ENCODE data around the gene SLC6A6. TPM values are rescaled to one million over a fixed set of nuclear protein-coding genes. Genes with fewer than 3 reads are reported as not detected.

Gene SLC6A6
- total and polyA plus RNA-seq, 10 of the 15 experiments (the other 5 are each of a cell fraction or from before 2014, with no cell fraction given): 5.6 to 47.0 (median 20.2) TPM

DNA sequence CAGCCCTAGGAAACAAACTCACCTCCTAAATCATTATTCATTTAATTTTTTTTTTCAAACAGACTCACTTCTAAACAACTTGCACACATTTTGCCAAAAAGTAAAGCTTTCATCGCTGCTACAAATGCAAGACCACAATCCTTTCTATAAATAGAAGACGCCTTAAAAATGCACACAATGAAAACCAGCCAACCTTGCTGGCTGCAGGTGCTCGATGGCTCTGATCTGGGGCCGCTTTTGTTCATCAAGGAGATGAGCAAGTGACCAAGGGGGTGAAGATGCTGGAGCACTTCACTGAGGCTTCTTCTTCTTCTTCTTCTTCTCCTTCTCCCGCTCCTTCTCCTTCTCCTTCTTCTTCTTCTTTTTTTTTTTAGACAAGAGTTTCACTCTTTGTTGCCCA is 12.7 kb upstream of the SLC6A6 start:
- BruUV-seq (replicated peaks): no TSS peak
- DNase-seq (ENCODE audit: low read depth, low spot score) (no peak), ATAC-seq (no peak), FAIRE-seq (no peak)
- intact Hi-C loops (cut with micrococcal nuclease; ENCODE audit: unreplicated experiment): no loop called here
- POLR2A ChIA-PET: no interaction called here
- Histone ChIP-seq H3K4me1 (ENCODE audit: control insufficient read depth, insufficient read depth, low read length) (peaks cover 3% of the 10 kb centered on the region; the same call in 1 of the 2 replicates), H3K27ac (ENCODE audit: control insufficient read depth, insufficient read depth) (no peak overlapping the region), H4K20me1 (ENCODE audit: control insufficient read depth, insufficient read depth) (no peaks in the 10 kb centered on the region), H3K79me2 (ENCODE audit: control insufficient read depth, insufficient read depth, low read length) (no peaks in the 10 kb centered on the region), H3K4me2 (ENCODE audit: control insufficient read depth, insufficient read depth) (no peak overlapping the region), H3K27me3 (replicated peaks in 1 of 2; ENCODE audit: control insufficient read depth in 2 of 2, insufficient read depth in 2 of 2, low read length in 1 of 2) (0 out of 4 replicates have a peak, but pooled peaks cover 0 to 2% of the 10 kb centered on the region in 2 experiments), H2AFZ (ENCODE audit: control insufficient read depth, low read depth, low read length) (no peak overlapping the region), H3K4me3 (no peak overlapping the region), H3K9me3 (replicated peaks; ENCODE audit: control insufficient read depth, insufficient read depth, low read length) (no peaks in the 10 kb centered on the region), H3K36me3 (ENCODE audit: control insufficient read depth in 2 of 2, insufficient read depth in 2 of 2, low read length in 1 of 2) (no peaks in the 10 kb centered on the region), H3K9ac (ENCODE audit: control insufficient read depth, insufficient read depth, low read length) (no peak overlapping the region)
- TF ChIP-seq POLR2AphosphoS5 (IDR thresholded peaks at IDR 0.05; ENCODE audit: low read length): no peak
- SMC1A ChIA-PET (ENCODE audit: uncharacterized antibody, unreplicated experiment): no interaction called here
- 13% methylated on average over 4 of the region's 5 CpGs for WGBS (ENCODE audit: insufficient coverage, insufficient replicate concordance, low lambda C conversion rate, missing lambda C conversion rate)
- in situ Hi-C loops (cut with MboI): no loop called here
- RAD21 ChIA-PET (ENCODE audit: unreplicated experiment): no interaction called here
- CTCF ChIA-PET: interaction anchor here (1.0 to 1.4 kb wide), 2 partner anchors 15 to 78 kb away, joined by 3 read pairs; no protein-coding TSS in a partner anchor

DNA sequence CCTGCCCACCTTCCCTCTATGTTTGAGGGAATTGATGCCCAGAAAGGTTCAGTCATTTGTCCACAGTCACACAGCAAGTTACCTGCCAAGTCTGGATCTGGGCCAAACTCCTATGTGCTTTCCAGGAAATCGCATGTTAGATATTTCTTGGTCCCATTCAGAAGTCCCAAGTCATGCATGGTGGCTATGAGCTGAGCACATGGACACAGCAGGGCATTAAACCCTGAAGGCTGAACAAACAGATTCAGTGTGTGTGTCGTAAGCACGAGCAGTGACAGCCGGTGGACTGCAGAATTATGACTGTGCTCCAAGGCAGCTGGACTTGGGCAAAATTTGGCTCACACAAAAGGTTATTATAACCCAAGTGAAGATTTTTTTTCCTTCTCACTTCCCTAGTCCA is 11.4 kb upstream of the SLC6A6 start:
- TF ChIP-seq, protein P1, sequence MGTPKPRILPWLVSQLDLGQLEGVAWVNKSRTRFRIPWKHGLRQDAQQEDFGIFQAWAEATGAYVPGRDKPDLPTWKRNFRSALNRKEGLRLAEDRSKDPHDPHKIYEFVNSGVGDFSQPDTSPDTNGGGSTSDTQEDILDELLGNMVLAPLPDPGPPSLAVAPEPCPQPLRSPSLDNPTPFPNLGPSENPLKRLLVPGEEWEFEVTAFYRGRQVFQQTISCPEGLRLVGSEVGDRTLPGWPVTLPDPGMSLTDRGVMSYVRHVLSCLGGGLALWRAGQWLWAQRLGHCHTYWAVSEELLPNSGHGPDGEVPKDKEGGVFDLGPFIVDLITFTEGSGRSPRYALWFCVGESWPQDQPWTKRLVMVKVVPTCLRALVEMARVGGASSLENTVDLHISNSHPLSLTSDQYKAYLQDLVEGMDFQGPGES (IDR thresholded peaks at IDR 0.05): no peak
- Histone ChIP-seq H3K27me3 (replicated peaks in 1 of 2; ENCODE audit: control insufficient read depth in 2 of 2, insufficient read depth in 2 of 2, low read length in 1 of 2) (no peaks in the 10 kb centered on the region), H3K36me3 (ENCODE audit: control insufficient read depth in 2 of 2, insufficient read depth in 2 of 2, low read length in 1 of 2) (no peaks in the 10 kb centered on the region), H3K4me2 (ENCODE audit: control insufficient read depth, insufficient read depth) (no peak overlapping the region), H2AFZ (ENCODE audit: control insufficient read depth, low read depth, low read length) (no peak overlapping the region), H4K20me1 (ENCODE audit: control insufficient read depth, insufficient read depth) (no peaks in the 10 kb centered on the region), H3K79me2 (ENCODE audit: control insufficient read depth, insufficient read depth, low read length) (no peaks in the 10 kb centered on the region), H3K4me3 (no peak overlapping the region), H3K4me1 (ENCODE audit: control insufficient read depth, insufficient read depth, low read length) (peaks cover 3% of the 10 kb centered on the region; the same call in 1 of the 2 replicates), H3K27ac (ENCODE audit: control insufficient read depth, insufficient read depth) (no peak overlapping the region), H3K9ac (ENCODE audit: control insufficient read depth, insufficient read depth, low read length) (no peak overlapping the region), H3K9me3 (replicated peaks; ENCODE audit: control insufficient read depth, insufficient read depth, low read length) (no peaks in the 10 kb centered on the region)
- ATAC-seq (no peak), DNase-seq (ENCODE audit: low read depth, low spot score) (no peak), FAIRE-seq (no peak)
- ChIA-PET CTCF (interaction anchor here (1.4 kb wide), 2 partner anchors 77 to 494 kb away, joined by 3 read pairs; no protein-coding TSS in a partner anchor), RAD21 (ENCODE audit: unreplicated experiment) (no interaction called here), POLR2A (no interaction called here), SMC1A (ENCODE audit: uncharacterized antibody, unreplicated experiment) (interaction anchor here (1.0 kb wide), 1 partner anchor 132 kb away, joined by 3 read pairs; no protein-coding TSS in a partner anchor)
- in situ Hi-C loops (cut with MboI): no loop called here
- BruUV-seq (replicated peaks): no TSS peak
- WGBS (ENCODE audit: insufficient coverage, insufficient replicate concordance, low lambda C conversion rate, missing lambda C conversion rate): 59% methylated on average over 4 of the region's 4 CpGs
- intact Hi-C loops (cut with micrococcal nuclease; ENCODE audit: unreplicated experiment): no loop called here

All from GM12878 (cell line).